H1 (cell line): ENCODE data around the gene FOLR3. TPM values are rescaled to one million over a fixed set of nuclear protein-coding genes. Genes with fewer than 3 reads are reported as not detected.

Experiments
- CTCF ChIA-PET: fragments of 300-600 bp; sonication (Branson Sonifier 250); formaldehyde crosslinking; loops from one replicate; lab custom pipeline; 2021; ENCODE audit not compliant: partially characterized antibody; lab: Charles Lee
- POLR2A ChIA-PET: fragments of 300-600 bp; sonication (Branson Sonifier 250); formaldehyde crosslinking; loops from one replicate; lab custom pipeline; 2021; ENCODE audit warnings: inconsistent platforms; ENCODE audit not compliant: partially characterized antibody; lab: Charles Lee
- DNase-seq, 2 experiments: peaks; one replicate each; pipeline versions ENCODE4 v3.0.0 to v3.0.0-alpha.2; 2010 to 2022; ENCODE audit warnings: low spot score in 2 of 2, low read depth in 1 of 2, mixed read lengths in 1 of 2
- FAIRE-seq: peaks from 2 replicates; lab custom pipeline; 2011; peaks lifted over from hg19 to GRCh38; lab: Jason Lieb, UNC
- H2AFZ ChIP-seq: 2 replicates; pipeline ENCODE4 v1.8.1; 2012; ENCODE audit warnings: low read length, inconsistent platforms
- H2AK5ac ChIP-seq: 2 replicates; pipeline ENCODE4 v1.6.1; 2013; ENCODE audit warnings: low read depth, low read length
- H2BK120ac ChIP-seq: replicated peaks from 2 replicates; pipeline ENCODE3; 2013; ENCODE audit warnings: low read depth, low read length, inconsistent platforms
- H2BK12ac ChIP-seq: 2 replicates; pipeline ENCODE4 v1.6.1; 2013; ENCODE audit warnings: low read depth, low read length
- H2BK15ac ChIP-seq: 2 replicates; pipeline ENCODE4 v1.6.1; 2013; ENCODE audit warnings: low read length
- H2BK20ac ChIP-seq: 2 replicates; pipeline ENCODE4 v1.6.1; 2013; ENCODE audit warnings: low read length
- H2BK5ac ChIP-seq: 2 replicates; pipeline ENCODE4 v1.6.1; 2013; ENCODE audit warnings: low read depth, low read length
- H3K14ac ChIP-seq: 2 replicates; pipeline ENCODE4 v1.6.1; 2013; ENCODE audit warnings: inconsistent platforms; ENCODE audit not compliant: insufficient read length
- H3K18ac ChIP-seq: 2 replicates; pipeline ENCODE4 v1.6.1; 2013; ENCODE audit warnings: low read length; ENCODE audit errors: extremely low read depth
- H3K23ac ChIP-seq: 2 replicates; pipeline ENCODE4 v1.6.1; 2013; ENCODE audit warnings: inconsistent platforms; ENCODE audit not compliant: insufficient read length
- H3K23me2 ChIP-seq: 2 replicates; pipeline ENCODE4 v1.6.1; 2013; ENCODE audit warnings: low read depth, low read length
- H3K27ac ChIP-seq: 2 replicates; pipeline ENCODE4 v1.6.1; 2011; ENCODE audit warnings: low read depth, low read length, inconsistent platforms
- H3K27me3 ChIP-seq, 4 experiments: replicated peaks in 1 of 4; 1 replicate in 1 of 4; 2 replicates in 3 of 4; pipeline versions ENCODE4 v1.6.1 to v1.8.1; 2011 to 2013; ENCODE audit warnings: low read length in 3 of 4, mild to moderate bottlenecking in 3 of 4, inconsistent platforms in 2 of 4, mixed read lengths in 2 of 4, moderate library complexity in 1 of 4; ENCODE audit not compliant: control insufficient read depth in 3 of 4, insufficient read depth in 3 of 4; ENCODE audit errors: extremely low read depth in 1 of 4
- H3K36me3 ChIP-seq, 4 experiments: 2 replicates each; pipeline versions ENCODE4 v1.6.1 to v1.8.1; 2011 to 2013; ENCODE audit warnings: mild to moderate bottlenecking in 4 of 4, low read length in 3 of 4, moderate library complexity in 2 of 4, control low read depth in 1 of 4, inconsistent platforms in 1 of 4; ENCODE audit not compliant: insufficient read depth in 4 of 4, control insufficient read depth in 2 of 4
- H3K4ac ChIP-seq: replicated peaks from 2 replicates; pipeline ENCODE3; 2013; ENCODE audit warnings: low read length, low read depth, mixed read lengths, inconsistent platforms; ENCODE audit not compliant: insufficient read length
- H3K4me1 ChIP-seq, 4 experiments: replicated peaks in 1 of 4; 1 replicate in 1 of 4; 2 replicates in 3 of 4; pipeline versions ENCODE4 v1.6.1 to v1.8.1; 2011 to 2013; ENCODE audit warnings: low read length in 3 of 4, inconsistent platforms in 2 of 4, mixed read lengths in 1 of 4; ENCODE audit not compliant: insufficient read depth in 4 of 4, control insufficient read depth in 3 of 4
- H3K4me2 ChIP-seq, 2 experiments: 2 replicates each; pipeline versions ENCODE4 v1.6.1 to v1.8.1; 2011 to 2013; ENCODE audit warnings: low read depth in 2 of 2, low read length in 2 of 2, control low read depth in 1 of 2, inconsistent platforms in 1 of 2, mild to moderate bottlenecking in 1 of 2; ENCODE audit not compliant: insufficient read depth in 1 of 2
- H3K4me3 ChIP-seq, 4 experiments: fragments of 200-600, 300-600 bp in 1 of 4; sonication (generic), shearing (Covaris generic), sonication (Bioruptor Twin) in 1 of 4; 2 replicates each; pipeline versions ENCODE4 v1.5.1 to v1.8.1; 2011 to 2016; ENCODE audit warnings: low read length in 4 of 4, low read depth in 3 of 4, control low read depth in 2 of 4, inconsistent platforms in 2 of 4, mild to moderate bottlenecking in 2 of 4, mixed read lengths in 1 of 4, moderate library complexity in 1 of 4; ENCODE audit not compliant: insufficient read depth in 2 of 4; ENCODE audit errors: extremely low read depth in 1 of 4
- H3K56ac ChIP-seq: replicated peaks from 2 replicates; pipeline ENCODE3; 2013; ENCODE audit warnings: low read depth, mild to moderate bottlenecking, mixed read lengths, low read length, inconsistent platforms; ENCODE audit not compliant: insufficient read length
- H3K79me1 ChIP-seq: 2 replicates; pipeline ENCODE4 v1.6.1; 2013; ENCODE audit warnings: low read depth, low read length, control low read depth
- H3K79me2 ChIP-seq, 2 experiments: 2 replicates each; pipeline versions ENCODE4 v1.6.1 to v1.8.1; 2012 to 2013; ENCODE audit warnings: low read length in 2 of 2, mild to moderate bottlenecking in 2 of 2, inconsistent platforms in 1 of 2; ENCODE audit not compliant: insufficient read depth in 2 of 2, control insufficient read depth in 1 of 2
- H3K9ac ChIP-seq, 4 experiments: replicated peaks in 1 of 4; 1 replicate in 1 of 4; 2 replicates in 3 of 4; pipeline versions ENCODE4 v1.6.1 to v1.8.1; 2011 to 2013; ENCODE audit warnings: low read depth in 3 of 4, low read length in 3 of 4, control low read depth in 2 of 4, mild to moderate bottlenecking in 2 of 4, moderate library complexity in 2 of 4, inconsistent platforms in 1 of 4; ENCODE audit errors: extremely low read depth in 1 of 4
- H3K9me3 ChIP-seq, 2 experiments: 2 replicates each; pipeline versions ENCODE4 v1.6.1 to v1.8.1; 2012 to 2013; ENCODE audit warnings: mild to moderate bottlenecking in 2 of 2, moderate library complexity in 2 of 2, control low read depth in 1 of 2, inconsistent platforms in 1 of 2, low read depth in 1 of 2, low read length in 1 of 2, mixed read lengths in 1 of 2; ENCODE audit not compliant: insufficient read depth in 2 of 2
- H4K20me1 ChIP-seq, 2 experiments: replicated peaks in 1 of 2; 2 replicates each; pipeline versions ENCODE3 to v1.8.1; 2011 to 2013; ENCODE audit warnings: inconsistent platforms in 2 of 2, low read length in 2 of 2, mild to moderate bottlenecking in 1 of 2; ENCODE audit not compliant: insufficient read depth in 2 of 2, control insufficient read depth in 1 of 2
- H4K5ac ChIP-seq: 2 replicates; pipeline ENCODE4 v1.6.1; 2013; ENCODE audit warnings: low read length, low read depth, mixed read lengths, inconsistent platforms; ENCODE audit not compliant: insufficient read length
- H4K8ac ChIP-seq: 2 replicates; pipeline ENCODE4 v1.8.0; 2013; ENCODE audit warnings: mild to moderate bottlenecking, moderate library complexity, low read length, inconsistent platforms; ENCODE audit not compliant: insufficient read depth; ENCODE audit errors: extremely low read depth
- H4K91ac ChIP-seq: replicated peaks from 2 replicates; pipeline ENCODE3; 2013; ENCODE audit warnings: low read length, mixed read lengths, inconsistent platforms; ENCODE audit not compliant: insufficient read length
- ASH2L ChIP-seq: fragments of 200-600, 300-600 bp; sonication (generic); IDR thresholded peaks from one replicate; pipeline ENCODE4 v1.7.1; 2017; ENCODE audit warnings: low read length
- CHD2 ChIP-seq: IDR thresholded peaks from 2 replicates; pipeline ENCODE4 v1.6.1; 2012; ENCODE audit warnings: low read length, improper control_type of control experiment
- FOSL1 ChIP-seq: IDR thresholded peaks from 2 replicates; pipeline ENCODE4 v1.6.1; 2011; ENCODE audit warnings: mild to moderate bottlenecking, low read depth, low read length, moderate library complexity; ENCODE audit not compliant: insufficient read depth
- HDAC6 ChIP-seq: IDR thresholded peaks from one replicate; pipeline ENCODE4 v1.7.1; 2012; ENCODE audit warnings: low read depth, mild to moderate bottlenecking, inconsistent platforms, low read length, moderate library complexity
- KDM1A ChIP-seq: fragments of 200-600, 300-600 bp; sonication (generic); IDR thresholded peaks from 2 replicates; pipeline ENCODE4 v1.7.1; 2016; ENCODE audit warnings: mild to moderate bottlenecking, low read length, borderline replicate concordance
- KDM4A ChIP-seq: IDR thresholded peaks from one replicate; pipeline ENCODE4 v1.7.1; 2012; ENCODE audit warnings: low read depth, mild to moderate bottlenecking, moderate library complexity, low read length, inconsistent platforms; ENCODE audit not compliant: severe bottlenecking
- RNF2 ChIP-seq: fragments of 200-900, 300-1000 bp; sonication (generic); IDR thresholded peaks from 2 replicates; pipeline ENCODE4 v1.7.1; 2016; ENCODE audit warnings: borderline replicate concordance, low read depth, mild to moderate bottlenecking, antibody characterized with exemption, low read length; ENCODE audit not compliant: poor library complexity, severe bottlenecking; ENCODE audit errors: missing control alignments
- SIRT6 ChIP-seq: IDR thresholded peaks from one replicate; pipeline ENCODE4 v1.7.1; 2012; ENCODE audit warnings: low read length, inconsistent platforms
- SIX5 ChIP-seq: IDR thresholded peaks from 2 replicates; pipeline ENCODE4 v1.6.1; 2011; ENCODE audit warnings: mild to moderate bottlenecking, low read depth, low read length
- SP2 ChIP-seq: IDR thresholded peaks from 2 replicates; pipeline ENCODE4 v1.6.1; 2012; ENCODE audit warnings: mild to moderate bottlenecking, low read length, inconsistent platforms
- SP4 ChIP-seq: IDR thresholded peaks from 2 replicates; pipeline ENCODE4 v1.6.1; 2012; ENCODE audit warnings: low read length, inconsistent platforms
- WGBS, 2 experiments: shearing (Covaris generic) in 1 of 2; methylation state at CpG; one replicate each; pipeline versions ENCODE4 v1.1.6 to v1.1.7; 2013 to 2015; ENCODE audit warnings: low lambda C conversion rate in 2 of 2, mixed read lengths in 2 of 2, inconsistent platforms in 1 of 2, low coverage in 1 of 2, missing lambda C conversion rate in 1 of 2; ENCODE audit not compliant: insufficient replicate concordance in 2 of 2, insufficient coverage in 1 of 2, insufficient read length in 1 of 2; ENCODE audit errors: extremely low coverage in 1 of 2, missing lambda C conversion rate in 1 of 2; 5-methylcytosine and 5-hydroxymethylcytosine counted together
- polyA plus RNA-seq, 7 experiments: library from polyadenylated mRNA; depleted of rRNA in 3 of 7; stranded (reverse) in 5 of 7; unstranded in 2 of 7; fragments of >200 nt in 5 of 7; fragments of 200-250 nt in 2 of 7; gene quantifications; 1 replicate in 5 of 7; 2 replicates in 1 of 7; 4 replicates in 1 of 7; pipeline versions ENCODE4 v1.2.1 to v1.2.3, GENCODE V29; 2011 to 2013; ENCODE audit warnings: missing spikeins in 2 of 7, mixed read lengths in 2 of 7
- total RNA-seq: library from RNA; stranded (reverse); fragmentation: NEBNext Ultra II Directional; extraction: Animal tissue kit (Norgen Biotek cat#: 25700); gene quantifications from 2 replicates; pipeline ENCODE4 v1.2.1, GENCODE V29; 2021
- TF ChIP-seq, protein P1 (sequence below): IDR thresholded peaks from 2 replicates; pipeline ENCODE4 v1.6.1; 2011; ENCODE audit warnings: low read length, improper control_type of control experiment
- TF ChIP-seq, protein P2 (sequence below): IDR thresholded peaks from 2 replicates; pipeline ENCODE4 v1.6.1; 2011; ENCODE audit warnings: low read depth, mild to moderate bottlenecking, low read length; ENCODE audit not compliant: insufficient read depth

FOLR3 gene
- total and polyA plus RNA-seq, 2 of the 8 experiments (the other 6 are each of a cell fraction or from before 2014, with no cell fraction given): not detected

DNA sequence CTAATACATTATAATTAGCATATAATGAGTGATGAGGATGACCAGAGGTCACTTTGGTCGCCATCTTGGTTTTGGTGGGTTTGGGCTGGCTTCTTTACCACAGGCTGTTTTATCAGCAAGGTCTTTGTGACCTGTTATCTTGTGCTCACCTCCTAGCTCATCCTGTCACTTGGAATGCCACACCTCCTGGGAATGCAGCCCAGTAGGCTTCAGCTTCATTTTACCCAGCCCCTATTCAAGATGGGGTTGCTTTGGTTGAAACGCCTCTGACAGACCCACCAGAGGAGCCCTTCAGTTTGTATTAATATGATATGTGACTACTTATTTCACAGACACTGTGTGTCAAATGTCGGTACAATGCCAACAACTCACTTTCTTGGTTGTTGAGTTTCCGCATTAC is 20.2 kb downstream of the FOLR3 start:
- no peak overlapping the region for H4K5ac ChIP-seq
- H2BK5ac ChIP-seq: no peak overlapping the region
- no peaks in the 10 kb centered on the region for H3K9me3 ChIP-seq
- H3K27ac ChIP-seq: no peak overlapping the region
- no peak overlapping the region for H2BK120ac ChIP-seq
- H3K4me2 ChIP-seq: no peak overlapping the region
- no peaks in the 10 kb centered on the region for H3K79me1 ChIP-seq
- no peaks in the 10 kb centered on the region for H3K79me2 ChIP-seq
- H2BK20ac ChIP-seq: no peak overlapping the region
- H3K23me2 ChIP-seq: no peaks in the 10 kb centered on the region; the same call in 1 of the 2 replicates
- H2BK15ac ChIP-seq: no peak overlapping the region
- H4K91ac ChIP-seq: no peak overlapping the region
- FAIRE-seq: no peak
- ChIA-PET CTCF (interaction anchor here (0.6 to 10.4 kb wide), 6 partner anchors 12 to 266 kb away, joined by 3 to 71 read pairs (median 3); no protein-coding TSS in a partner anchor), POLR2A (no interaction called here)
- H3K4ac ChIP-seq: no peak overlapping the region
- no peak for DNase-seq
- H2AFZ ChIP-seq: no peak overlapping the region
- no peaks in the 10 kb centered on the region for H3K4me1 ChIP-seq
- H3K18ac ChIP-seq: no peak overlapping the region
- no peaks in the 10 kb centered on the region for H3K36me3 ChIP-seq
- no peak overlapping the region for H4K8ac ChIP-seq
- H3K4me3 ChIP-seq: no peak overlapping the region
- H3K56ac ChIP-seq: no peak overlapping the region
- H2BK12ac ChIP-seq: no peak overlapping the region
- no peak overlapping the region for H2AK5ac ChIP-seq
- no peaks in the 10 kb centered on the region for H4K20me1 ChIP-seq
- WGBS, 2 experiments: 91% methylated on average over 4 of the region's 4 CpGs; no CpG with 5 or more reads in 1 of the 2 experiments
- H3K27me3 ChIP-seq: no peaks in the 10 kb centered on the region
- TF ChIP-seq, protein P1, sequence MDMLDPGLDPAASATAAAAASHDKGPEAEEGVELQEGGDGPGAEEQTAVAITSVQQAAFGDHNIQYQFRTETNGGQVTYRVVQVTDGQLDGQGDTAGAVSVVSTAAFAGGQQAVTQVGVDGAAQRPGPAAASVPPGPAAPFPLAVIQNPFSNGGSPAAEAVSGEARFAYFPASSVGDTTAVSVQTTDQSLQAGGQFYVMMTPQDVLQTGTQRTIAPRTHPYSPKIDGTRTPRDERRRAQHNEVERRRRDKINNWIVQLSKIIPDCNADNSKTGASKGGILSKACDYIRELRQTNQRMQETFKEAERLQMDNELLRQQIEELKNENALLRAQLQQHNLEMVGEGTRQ: no peak
- TF ChIP-seq ASH2L: no peak
- TF ChIP-seq, protein P2, sequence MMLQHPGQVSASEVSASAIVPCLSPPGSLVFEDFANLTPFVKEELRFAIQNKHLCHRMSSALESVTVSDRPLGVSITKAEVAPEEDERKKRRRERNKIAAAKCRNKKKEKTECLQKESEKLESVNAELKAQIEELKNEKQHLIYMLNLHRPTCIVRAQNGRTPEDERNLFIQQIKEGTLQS: no peak
- no peak for TF ChIP-seq SP2
- TF ChIP-seq CHD2: no peak
- no peak for TF ChIP-seq SIRT6
- TF ChIP-seq RNF2: no peak
- no peak for TF ChIP-seq KDM4A
- TF ChIP-seq KDM1A: no peak
- TF ChIP-seq SIX5: no peak
- TF ChIP-seq HDAC6: no peak
- no peak for TF ChIP-seq FOSL1
- TF ChIP-seq SP4: no peak
- H3K23ac ChIP-seq: no peak overlapping the region
- no peak overlapping the region for H3K14ac ChIP-seq
- no peak overlapping the region for H3K9ac ChIP-seq
